Left ventricle myocardium inferior (tissue), 1 donor: Measurements from ENCODE around the gene CRACR2A. TPM values are rescaled to one million over a fixed set of nuclear protein-coding genes. Genes with fewer than 3 reads are reported as not detected.

Source experiments
- DNase-seq: peaks from one replicate; pipeline ENCODE4 v3.0.0-alpha.2; 2020
- H3K27ac ChIP-seq: fragments of 200-600 bp; replicated peaks from 2 replicates; pipeline ENCODE4 v1.8.0; 2021
- H3K27me3 ChIP-seq: fragments of 200-600 bp; 2 replicates; pipeline ENCODE4 v1.8.0; 2021; ENCODE audit warnings: low read depth
- H3K36me3 ChIP-seq: fragments of 200-600 bp; 2 replicates; pipeline ENCODE4 v1.8.0; 2021
- H3K4me1 ChIP-seq: fragments of 200-600 bp; 2 replicates; pipeline ENCODE4 v1.8.0; 2021
- H3K4me3 ChIP-seq: fragments of 200-600 bp; 2 replicates; pipeline ENCODE4 v1.8.0; 2021; ENCODE audit warnings: mild to moderate bottlenecking, moderate library complexity
- H3K9me3 ChIP-seq: fragments of 200-600 bp; replicated peaks from 2 replicates; pipeline ENCODE4 v1.8.0; 2021
- CTCF ChIP-seq: fragments of 200-600 bp; IDR thresholded peaks from 2 replicates; pipeline ENCODE4 v1.8.0; 2021; ENCODE audit warnings: antibody characterized with exemption, mild to moderate bottlenecking, borderline replicate concordance
- intact Hi-C: fragments of 100-400 bp; cut with micrococcal nuclease; formaldehyde crosslinking; loops from one replicate; pipeline ENCODE4 v1.11.0; 2022
- total RNA-seq: library from RNA; stranded (reverse); fragmentation: NEBNext Ultra II Directional; extraction: Animal tissue kit (Norgen Biotek cat#: 25700); gene quantifications from one replicate; pipeline ENCODE4 v1.2.1, GENCODE V29; 2021
- donor health status: DM: no; HTN: yes; CAD: no; lungs with severe emphysema.

The CRACR2A gene
- total RNA-seq, 1 donor from 2014 or later: 7.6 TPM

DNA sequence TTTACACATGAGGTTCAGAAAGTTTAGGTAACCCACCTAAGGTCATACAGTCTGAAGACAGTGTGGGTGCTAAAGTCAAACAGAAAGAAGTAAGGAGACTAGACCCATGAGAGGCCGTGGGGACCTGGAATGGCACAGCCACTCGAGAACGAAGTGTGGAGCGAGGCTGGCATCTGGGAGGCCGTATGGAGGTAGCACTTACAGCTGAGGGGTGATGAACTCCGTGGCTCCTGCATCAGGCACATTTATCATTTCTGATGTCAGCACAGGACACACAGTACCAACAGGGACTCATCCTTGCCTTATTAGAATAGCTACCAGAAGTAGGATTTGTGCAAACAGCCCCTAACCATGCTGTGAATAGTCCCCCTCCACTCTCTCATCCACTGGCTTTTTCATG lies 30.5 kb downstream of the CRACR2A start:
- H3K4me1 ChIP-seq: peaks cover 5% of the 10 kb centered on the region
- no peaks in the 10 kb centered on the region for H3K36me3 ChIP-seq
- H3K9me3 ChIP-seq: no peaks in the 10 kb centered on the region
- H3K4me3 ChIP-seq: no peak overlapping the region
- no peak for TF ChIP-seq CTCF
- H3K27ac ChIP-seq: no peak overlapping the region
- no peaks in the 10 kb centered on the region for H3K27me3 ChIP-seq
- no peak for DNase-seq
- intact Hi-C loops: no loop called here

DNA sequence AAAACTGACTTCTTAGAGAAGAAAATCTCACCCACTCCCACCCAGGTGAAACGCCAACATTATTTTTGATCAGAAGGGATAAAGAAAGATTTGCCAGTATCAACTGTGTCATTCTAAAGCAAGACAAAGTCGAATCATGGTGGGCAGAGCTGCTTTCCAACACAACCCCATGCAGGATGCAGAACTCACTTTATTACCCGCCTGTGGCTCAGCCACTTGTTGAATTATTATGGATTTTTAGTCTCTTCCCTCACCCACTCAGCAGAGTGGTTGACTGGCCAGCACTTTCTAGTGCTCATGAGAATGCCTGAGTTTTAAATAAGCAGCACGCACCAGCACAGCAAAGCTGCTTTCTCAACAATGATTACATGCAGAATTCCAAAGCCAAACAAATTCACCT lies 32.1 kb downstream of the CRACR2A start:
- H3K36me3 ChIP-seq: no peaks in the 10 kb centered on the region
- H3K27ac ChIP-seq: no peak overlapping the region
- peaks cover 5% of the 10 kb centered on the region for H3K4me1 ChIP-seq
- H3K9me3 ChIP-seq: no peaks in the 10 kb centered on the region
- DNase-seq: no peak
- H3K4me3 ChIP-seq: no peak overlapping the region
- intact Hi-C loops: no loop called here
- no peak for TF ChIP-seq CTCF
- no peaks in the 10 kb centered on the region for H3K27me3 ChIP-seq

GRCh38 chr12:3718100-3718499 lies 34.8 kb downstream of the CRACR2A start:
- no peak for TF ChIP-seq CTCF
- Histone ChIP-seq H3K27me3 (no peaks in the 10 kb centered on the region), H3K27ac (no peak overlapping the region), H3K4me1 (no peaks in the 10 kb centered on the region), H3K36me3 (no peaks in the 10 kb centered on the region), H3K4me3 (no peak overlapping the region), H3K9me3 (no peaks in the 10 kb centered on the region)
- no peak for DNase-seq
- intact Hi-C loops: no loop called here

- TF ChIP-seq CTCF: no peak
Measured at GRCh38 chr12:3717283-3717898, 35.5 kb downstream of the CRACR2A start.

DNA sequence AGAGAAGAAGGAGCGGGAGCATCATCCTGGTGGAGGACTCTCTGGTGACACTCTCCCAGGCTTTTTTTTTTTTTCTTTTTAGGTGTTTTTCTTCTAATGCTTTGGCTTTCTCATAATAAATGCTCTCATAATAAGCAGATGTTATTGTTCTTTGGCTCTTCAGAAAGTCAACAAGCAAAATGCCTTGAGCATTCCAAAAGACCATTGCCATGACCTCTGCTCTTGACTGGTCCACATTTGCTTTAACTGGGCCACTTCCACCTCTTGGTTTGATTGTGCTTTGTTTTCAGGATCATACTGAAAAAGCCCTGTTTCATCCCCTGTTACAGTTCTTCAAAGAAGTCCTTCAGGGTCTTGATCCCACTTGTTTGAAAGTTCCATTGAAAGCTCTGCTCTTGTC lies 36.9 kb downstream of the CRACR2A start:
- intact Hi-C loops: no loop called here

More at GRCh38 chr12:3717283-3717898, 35.5 kb downstream of the CRACR2A start:
- Histone ChIP-seq H3K4me1 (no peaks in the 10 kb centered on the region), H3K27ac (no peak overlapping the region), H3K4me3 (no peak overlapping the region), H3K9me3 (no peaks in the 10 kb centered on the region), H3K36me3 (no peaks in the 10 kb centered on the region), H3K27me3 (no peaks in the 10 kb centered on the region)
- DNase-seq: no peak
- intact Hi-C loops: no loop called here

More for the DNA sequence above, 36.9 kb downstream of the CRACR2A start:
- Histone ChIP-seq H3K27me3 (no peaks in the 10 kb centered on the region), H3K27ac (no peak overlapping the region), H3K4me1 (no peaks in the 10 kb centered on the region), H3K9me3 (no peaks in the 10 kb centered on the region), H3K4me3 (no peak overlapping the region), H3K36me3 (no peaks in the 10 kb centered on the region)
- DNase-seq: no peak
- no peak for TF ChIP-seq CTCF
